Measurements from ENCODE around the gene IRF4. TPM values are rescaled to one million over a fixed set of nuclear protein-coding genes. Genes with fewer than 3 reads are reported as not detected.

The IRF4 gene
- total and polyA plus RNA-seq, 3 donors from 2014 or later, result 1.8 to 7.4 (median 3.7) TPM

DNA sequence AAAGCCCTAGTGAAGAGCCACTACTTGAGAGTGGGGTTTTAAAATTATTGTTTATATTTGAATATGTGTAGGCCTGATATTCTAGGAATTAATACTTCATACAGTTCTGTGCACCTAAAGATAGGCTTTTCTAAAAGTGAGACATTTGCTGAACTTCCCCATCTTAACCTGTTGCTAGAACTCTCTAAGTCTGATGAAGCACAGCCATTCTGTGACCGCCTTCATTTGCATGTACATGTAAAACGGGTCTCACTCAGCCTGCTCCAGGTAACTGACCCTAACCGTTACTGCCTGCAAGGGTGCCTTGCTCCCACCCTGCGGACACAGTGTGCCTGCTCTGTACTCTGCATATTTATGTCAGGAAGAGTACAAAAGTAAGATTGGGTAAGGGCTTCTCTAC lies 44.3 kb upstream of the IRF4 start:
- no peak overlapping the region for H3K27ac ChIP-seq
- TF ChIP-seq, protein P1, sequence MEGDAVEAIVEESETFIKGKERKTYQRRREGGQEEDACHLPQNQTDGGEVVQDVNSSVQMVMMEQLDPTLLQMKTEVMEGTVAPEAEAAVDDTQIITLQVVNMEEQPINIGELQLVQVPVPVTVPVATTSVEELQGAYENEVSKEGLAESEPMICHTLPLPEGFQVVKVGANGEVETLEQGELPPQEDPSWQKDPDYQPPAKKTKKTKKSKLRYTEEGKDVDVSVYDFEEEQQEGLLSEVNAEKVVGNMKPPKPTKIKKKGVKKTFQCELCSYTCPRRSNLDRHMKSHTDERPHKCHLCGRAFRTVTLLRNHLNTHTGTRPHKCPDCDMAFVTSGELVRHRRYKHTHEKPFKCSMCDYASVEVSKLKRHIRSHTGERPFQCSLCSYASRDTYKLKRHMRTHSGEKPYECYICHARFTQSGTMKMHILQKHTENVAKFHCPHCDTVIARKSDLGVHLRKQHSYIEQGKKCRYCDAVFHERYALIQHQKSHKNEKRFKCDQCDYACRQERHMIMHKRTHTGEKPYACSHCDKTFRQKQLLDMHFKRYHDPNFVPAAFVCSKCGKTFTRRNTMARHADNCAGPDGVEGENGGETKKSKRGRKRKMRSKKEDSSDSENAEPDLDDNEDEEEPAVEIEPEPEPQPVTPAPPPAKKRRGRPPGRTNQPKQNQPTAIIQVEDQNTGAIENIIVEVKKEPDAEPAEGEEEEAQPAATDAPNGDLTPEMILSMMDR (IDR thresholded peaks at IDR 0.05), result no peak
- TF ChIP-seq POLR2A (IDR thresholded peaks at IDR 0.05), result no peak
- WGBS, 2 donors, result 89 to 93% methylated on average over 4 of the region's 4 CpGs
- H3K36me3 ChIP-seq (ENCODE audit: low read depth, missing control alignments), result no peaks in the 10 kb centered on the region
- H3K4me3 ChIP-seq, result no peak overlapping the region
- DNase-seq, result no peak
- intact Hi-C loops (cut with DNase I; ENCODE audit: low total_unique reads), result no loop called here
- H3K4me1 ChIP-seq, result no peaks in the 10 kb centered on the region
- no peaks in the 10 kb centered on the region for H3K9me3 ChIP-seq
- no peaks in the 10 kb centered on the region for H3K27me3 ChIP-seq

DNA sequence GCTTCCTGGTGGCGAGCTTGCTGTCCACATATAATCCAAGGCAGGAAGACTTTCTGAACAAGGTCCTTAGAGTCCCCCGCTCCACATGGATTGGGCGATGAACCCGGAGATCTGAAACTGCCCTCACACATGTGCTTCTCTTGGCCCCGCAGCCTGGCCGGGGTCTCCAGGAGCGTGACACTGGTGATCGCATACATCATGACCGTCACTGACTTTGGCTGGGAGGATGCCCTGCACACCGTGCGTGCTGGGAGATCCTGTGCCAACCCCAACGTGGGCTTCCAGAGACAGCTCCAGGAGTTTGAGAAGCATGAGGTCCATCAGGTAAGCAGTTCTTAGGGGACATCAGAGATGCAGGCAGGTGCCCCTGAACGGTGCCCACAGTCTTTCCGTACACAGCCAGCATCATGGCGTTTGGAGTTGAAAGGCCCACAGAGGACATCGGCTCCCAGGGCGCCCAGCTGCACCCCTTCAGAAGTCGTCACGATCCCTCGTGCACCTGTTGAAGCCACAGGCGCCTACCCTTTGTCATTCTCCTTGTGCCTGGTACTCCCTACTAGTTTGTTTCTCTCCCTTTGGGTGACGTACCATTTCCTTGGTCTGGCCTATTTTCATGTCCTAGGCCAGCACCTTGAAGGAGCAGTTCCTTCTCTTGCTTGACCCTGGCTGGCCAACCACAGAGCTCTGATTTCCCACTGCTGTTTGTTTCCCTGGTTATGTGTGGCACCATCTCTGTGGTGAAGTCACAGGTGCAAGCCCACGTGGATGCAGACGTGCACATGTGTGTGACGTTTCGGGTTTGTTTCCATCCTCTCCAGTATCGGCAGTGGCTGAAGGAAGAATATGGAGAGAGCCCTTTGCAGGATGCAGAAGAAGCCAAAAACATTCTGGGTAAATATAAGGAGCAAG lies 43.3 kb upstream of the IRF4 start:
- intact Hi-C loops (cut with DNase I; ENCODE audit: low total_unique reads), result no loop called here
- no peak for DNase-seq
- Histone ChIP-seq H3K36me3 (ENCODE audit: low read depth, missing control alignments) (no peaks in the 10 kb centered on the region), H3K4me1 (no peaks in the 10 kb centered on the region), H3K9me3 (no peaks in the 10 kb centered on the region), H3K27ac (no peak overlapping the region), H3K4me3 (no peak overlapping the region), H3K27me3 (no peaks in the 10 kb centered on the region)
- 92 to 94% methylated on average over 27 of the region's 27 CpGs for WGBS, 2 donors
- TF ChIP-seq POLR2A (IDR thresholded peaks at IDR 0.05), result no peak
- TF ChIP-seq, protein P1 (IDR thresholded peaks at IDR 0.05), result no peak

DNA sequence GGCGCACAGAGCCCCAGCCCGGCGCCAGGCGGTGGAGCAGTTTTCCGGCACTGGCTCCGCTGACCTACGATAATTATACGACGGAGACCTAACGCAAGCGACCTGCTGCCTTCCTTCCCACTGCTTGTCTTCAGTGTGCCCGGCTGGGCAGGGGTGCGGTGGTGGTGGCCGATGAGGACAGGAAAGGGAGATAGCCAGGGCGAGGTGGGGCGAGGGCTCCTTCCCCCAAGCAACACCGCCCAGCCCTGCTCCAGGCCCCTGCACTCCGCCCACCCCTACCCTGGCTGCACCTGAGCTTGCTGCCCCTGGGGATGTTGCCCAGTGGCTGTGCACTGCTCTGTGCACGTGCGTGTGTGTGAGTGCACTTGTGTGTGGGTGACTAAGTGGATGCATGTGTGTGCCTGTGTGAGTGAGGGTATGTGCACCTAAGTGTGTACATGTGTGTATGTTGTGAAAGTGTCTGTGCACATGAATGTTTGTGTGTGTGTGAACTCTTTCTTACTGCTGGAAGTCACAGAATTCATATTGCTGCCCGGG lies 42.6 kb upstream of the IRF4 start:
- no peaks in the 10 kb centered on the region for H3K27me3 ChIP-seq
- H3K4me3 ChIP-seq, result no peak overlapping the region
- no peaks in the 10 kb centered on the region for H3K4me1 ChIP-seq
- H3K27ac ChIP-seq, result no peak overlapping the region
- WGBS, 2 donors, result 86 to 87% methylated on average over 21 of the region's 21 CpGs
- DNase-seq, result no peak
- TF ChIP-seq, protein P1 (IDR thresholded peaks at IDR 0.05), result no peak
- no peak for TF ChIP-seq POLR2A (IDR thresholded peaks at IDR 0.05)
- H3K9me3 ChIP-seq, result no peaks in the 10 kb centered on the region
- intact Hi-C loops (cut with DNase I; ENCODE audit: low total_unique reads), result no loop called here
- no peaks in the 10 kb centered on the region for H3K36me3 ChIP-seq (ENCODE audit: low read depth, missing control alignments)

DNA sequence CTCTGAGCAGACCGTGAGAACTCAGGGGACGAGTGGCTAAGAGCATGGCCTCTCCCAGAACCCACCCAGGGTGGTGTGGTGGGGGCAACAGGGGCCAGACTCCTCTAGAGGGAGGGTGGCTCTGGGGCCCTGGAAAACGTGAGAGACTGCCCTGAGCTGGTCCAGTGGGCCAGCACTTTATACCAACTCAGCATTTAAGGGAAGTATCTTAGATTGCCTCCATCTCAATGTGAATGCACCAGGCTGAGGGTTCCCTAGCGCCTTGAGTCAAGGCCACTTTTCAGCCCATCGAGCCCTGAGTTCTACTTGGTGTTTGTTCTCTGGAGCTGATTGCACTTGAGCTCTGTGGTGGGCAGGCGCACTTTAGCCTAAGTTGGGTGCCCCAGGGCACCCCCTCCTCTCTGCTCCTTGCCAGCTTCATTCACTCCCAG lies 42.0 kb upstream of the IRF4 start:
- no peaks in the 10 kb centered on the region for H3K27me3 ChIP-seq
- H3K27ac ChIP-seq, result no peak overlapping the region
- no peaks in the 10 kb centered on the region for H3K4me1 ChIP-seq
- H3K36me3 ChIP-seq (ENCODE audit: low read depth, missing control alignments), result no peaks in the 10 kb centered on the region
- no peak overlapping the region for H3K4me3 ChIP-seq
- DNase-seq, result no peak
- intact Hi-C loops (cut with DNase I; ENCODE audit: low total_unique reads), result no loop called here
- WGBS, 2 donors, result 78% methylated on average over 6 of the region's 6 CpGs
- H3K9me3 ChIP-seq, result no peaks in the 10 kb centered on the region
- TF ChIP-seq POLR2A (IDR thresholded peaks at IDR 0.05), result no peak
- TF ChIP-seq, protein P1 (IDR thresholded peaks at IDR 0.05), result no peak

Measured in testis (tissue), 3 donors.